Panc1 (cell line): ENCODE data around the gene ZNF608.

Experiments
- CTCF ChIP-seq: fragments of 450-650 bp; IDR thresholded peaks from 2 replicates; pipeline ENCODE4 v1.5.1; 2017; ENCODE audit warnings: mild to moderate bottlenecking
- POLR2AphosphoS5 ChIP-seq: IDR thresholded peaks from 2 replicates; pipeline ENCODE4 v1.6.1; 2012; ENCODE audit warnings: mild to moderate bottlenecking, low read depth, low read length, moderate library complexity
- REST ChIP-seq, 2 experiments: IDR thresholded peaks; 2 replicates each; pipeline ENCODE4 v1.6.1; 2011 to 2012; ENCODE audit warnings: low read depth in 2 of 2, control low read depth in 1 of 2, low read length in 1 of 2, mild to moderate bottlenecking in 1 of 2, moderate library complexity in 1 of 2; ENCODE audit not compliant: insufficient read depth in 1 of 2
- SIN3A ChIP-seq: IDR thresholded peaks from 2 replicates; pipeline ENCODE4 v1.6.1; 2012; ENCODE audit warnings: low read depth, mild to moderate bottlenecking, low read length, moderate library complexity, borderline replicate concordance; ENCODE audit not compliant: insufficient read depth

GRCh38 chr5:124713595-124713994 lies 32.8 kb downstream of the ZNF608 start:
- TF ChIP-seq CTCF (no peak), SIN3A (no peak), REST (IDR thresholded peaks at IDR 0.05; ENCODE audit: insufficient read depth in 1 of 2, low read depth in 2 of 2, low read length in 1 of 2) (no peak), POLR2AphosphoS5 (no peak)
